Activated naive CD8-positive, alpha-beta T cell treated with anti-CD3 and anti-CD28 coated beads, Interleukin-2, amount 50 U/mL, for 16 hours (primary cell): Measurements from ENCODE around the gene NOA1.

Experiments
- DNase-seq: peaks from one replicate; pipeline ENCODE4 v3.0.0-alpha.2; 2020; ENCODE audit warnings: low read depth, low spot score

NOA1 gene

GRCh38 chr4:56977321-56978012 lies at the start of gene NOA1:
Gene NOA1, minus strand, starts transcription at chr4:56977606. Its CDS starts 21 bp downstream, at chr4:56977585.
- peak; percentile 91 for DNase-seq

GRCh38 chr4:57023104-57023503 lies 45.7 kb upstream of the NOA1 start:
- DNase-seq: no peak

- no peak for DNase-seq
These were observed 43.2 kb upstream of the NOA1 start for GRCh38 chr4:57020467-57021101.

- no peak for DNase-seq
These were observed 41.6 kb upstream of the NOA1 start for GRCh38 chr4:57018980-57019379.

GRCh38 chr4:57013543-57014120 lies 36.2 kb upstream of the NOA1 start:
- no peak for DNase-seq

GRCh38 chr4:56999751-57000150 lies 22.3 kb upstream of the NOA1 start:
- no peak for DNase-seq

GRCh38 chr4:56995525-56995924 lies 18.1 kb upstream of the NOA1 start:
- no peak for DNase-seq

GRCh38 chr4:56990109-56990905 lies 12.9 kb upstream of the NOA1 start:
- DNase-seq: no peak

GRCh38 chr4:56986952-56987351 lies 9.5 kb upstream of the NOA1 start:
- DNase-seq: no peak

GRCh38 chr4:56986192-56986591 lies 8.8 kb upstream of the NOA1 start:
- DNase-seq: no peak

GRCh38 chr4:56981795-56982201 lies 4.4 kb upstream of the NOA1 start:
- no peak for DNase-seq

GRCh38 chr4:56979421-56980072 lies 2.1 kb upstream of the NOA1 start:
- DNase-seq: no peak

- peak; percentile 64 for DNase-seq
These were observed 1.4 kb upstream of the NOA1 start, which contains the start of gene POLR2B for GRCh38 chr4:56978750-56979303. Gene POLR2B, plus strand, starts transcription at chr4:56978896. Its CDS starts 90 bp downstream, at chr4:56978986.

GRCh38 chr4:56976837-56977320 lies 527 bp downstream of the NOA1 start:
- DNase-seq: no peak

- no peak for DNase-seq
These were observed 1.0 kb downstream of the NOA1 start for GRCh38 chr4:56976283-56976836.

GRCh38 chr4:56973336-56973735 lies 4.1 kb downstream of the NOA1 start:
- DNase-seq: no peak

GRCh38 chr4:56972809-56973208 lies 4.6 kb downstream of the NOA1 start:
- no peak for DNase-seq

GRCh38 chr4:56972389-56972788 lies 5.0 kb downstream of the NOA1 start:
- no peak for DNase-seq

GRCh38 chr4:56971383-56971782 lies 6.0 kb downstream of the NOA1 start:
- no peak for DNase-seq

- DNase-seq: no peak
These were observed 16.3 kb downstream of the NOA1 start for GRCh38 chr4:56961107-56961500.

- no peak for DNase-seq
These were observed 18.3 kb downstream of the NOA1 start for GRCh38 chr4:56959100-56959499.
